K562 (cell line): ENCODE measurements around the gene PRKAR1B. TPM values are rescaled to one million over a fixed set of nuclear protein-coding genes. Genes with fewer than 3 reads are reported as not detected.

Experiments used
- ATAC-seq: fragments of 200-7000 bp; cut with Tn5 transposase; 3 replicates; pipeline ENCODE4 v1.9.1; 2020; ENCODE audit warnings: moderate library complexity
- BruUV-seq: library from RNA; stranded (reverse); fragments of 400-500 nt; replicated peaks from 2 replicates; lab custom pipeline; 2021; lab: Mats Ljungman, UMichigan
- CTCF ChIA-PET: fragments of 300-600 bp; formaldehyde crosslinking; extraction: SDS; loops from one replicate; lab custom pipeline; 2021; ENCODE audit warnings: low intra/inter-chr PET ratio; lab: Yijun Ruan, JAX
- POLR2A ChIA-PET: fragments of 300-600, 350-650 bp; sonication (Branson Sonifier 250); formaldehyde crosslinking; extraction: SDS; loops from one replicate; lab custom pipeline; 2021; ENCODE audit warnings: antibody characterized with exemption, inconsistent platforms; lab: Yijun Ruan, JAX
- DNase-seq, 4 experiments: peaks; one replicate each; pipeline versions ENCODE4 v3.0.0 to v3.0.0-alpha.2; 2011 to 2018; ENCODE audit warnings: low spot score in 3 of 4, mixed read lengths in 3 of 4; ENCODE audit errors: extremely low read depth in 1 of 4
- FAIRE-seq: peaks from 2 replicates; lab custom pipeline; 2011; peaks lifted over from hg19 to GRCh38; lab: Jason Lieb, UNC
- H2AFZ ChIP-seq: 2 replicates; pipeline ENCODE4 v1.6.0; 2011; ENCODE audit warnings: low read depth, low read length, control low read depth, inconsistent platforms
- H3K27ac ChIP-seq: fragments of 200-600 bp; 3 replicates; pipeline ENCODE4 v1.8.0; 2011; ENCODE audit warnings: low read depth, mild to moderate bottlenecking, control low read depth, inconsistent platforms, low read length, moderate library complexity, mixed read lengths; ENCODE audit errors: extremely low read depth
- H3K27me3 ChIP-seq, 2 experiments: fragments of 300-600 bp in 1 of 2; 2 replicates in 1 of 2; 3 replicates in 1 of 2; pipeline versions ENCODE4 v1.6.0 to v1.8.0; 2011; ENCODE audit warnings: inconsistent platforms in 2 of 2, low read length in 2 of 2, mild to moderate bottlenecking in 1 of 2, mixed read lengths in 1 of 2, moderate library complexity in 1 of 2; ENCODE audit not compliant: control insufficient read depth in 2 of 2, insufficient read depth in 2 of 2
- H3K36me3 ChIP-seq: fragments of 300-600 bp; 3 replicates; pipeline ENCODE4 v1.8.0; 2011; ENCODE audit warnings: mild to moderate bottlenecking, low read length, inconsistent platforms; ENCODE audit not compliant: control insufficient read depth, insufficient read depth
- H3K4me1 ChIP-seq, 2 experiments: fragments of 200-600 bp in 1 of 2; replicated peaks in 1 of 2; 2 replicates in 1 of 2; 3 replicates in 1 of 2; pipeline versions ENCODE4 v1.5.1 to v1.8.0; 2011; ENCODE audit warnings: inconsistent platforms in 2 of 2, low read length in 2 of 2, mild to moderate bottlenecking in 1 of 2, mixed read lengths in 1 of 2, moderate library complexity in 1 of 2; ENCODE audit not compliant: control insufficient read depth in 2 of 2, insufficient read depth in 2 of 2
- H3K4me2 ChIP-seq: 2 replicates; pipeline ENCODE4 v1.6.1; 2011; ENCODE audit warnings: low read length, control low read depth, inconsistent platforms, mixed read lengths; ENCODE audit not compliant: insufficient read depth
- H3K4me3 ChIP-seq: fragments of 200-600 bp; sonication (generic), shearing (Covaris generic); 2 replicates; pipeline ENCODE4 v1.5.1; 2016; ENCODE audit warnings: control low read depth, inconsistent platforms
- H3K79me2 ChIP-seq: fragments of 200-600 bp; 3 replicates; pipeline ENCODE4 v1.8.0; 2011; ENCODE audit warnings: low read length, inconsistent platforms; ENCODE audit not compliant: control insufficient read depth, insufficient read depth
- H3K9ac ChIP-seq, 2 experiments: 2 replicates each; pipeline versions ENCODE4 v1.6.0 to v1.6.1; 2011; ENCODE audit warnings: low read depth in 2 of 2, low read length in 2 of 2, control low read depth in 1 of 2, inconsistent platforms in 1 of 2, mild to moderate bottlenecking in 1 of 2, mixed read lengths in 1 of 2; ENCODE audit not compliant: insufficient read depth in 1 of 2
- H3K9me1 ChIP-seq: one replicate; pipeline ENCODE4 v1.6.0; 2011; ENCODE audit warnings: inconsistent platforms, mild to moderate bottlenecking, low read length, moderate library complexity; ENCODE audit not compliant: control insufficient read depth, insufficient read depth
- H3K9me3 ChIP-seq: replicated peaks from 2 replicates; pipeline ENCODE4 v1.5.1; 2011; ENCODE audit warnings: low read depth, low read length, inconsistent platforms; ENCODE audit not compliant: control insufficient read depth, insufficient read depth
- H4K20me1 ChIP-seq: replicated peaks from 2 replicates; pipeline ENCODE4 v1.6.1; 2011; ENCODE audit warnings: low read length, inconsistent platforms, mixed read lengths; ENCODE audit not compliant: control insufficient read depth, insufficient read depth
- EHMT2 ChIP-seq: fragments of 450-650 bp; IDR thresholded peaks from 2 replicates; pipeline ENCODE4 v1.6.1; 2018; ENCODE audit warnings: antibody characterized with exemption
- FOSL1 ChIP-seq: fragments of 200-800 bp; sonication (Bioruptor generic); conservative IDR thresholded peaks from 2 replicates; pipeline ENCODE4 v1.6.1; 2016; ENCODE audit warnings: missing genetic modification characterization, missing compliant biosample characterization
- FOXJ3 ChIP-seq: sonication (generic); formaldehyde crosslinking; IDR thresholded peaks from 2 replicates; pipeline ENCODE4 v1.4.0; 2020; ENCODE audit warnings: mild to moderate bottlenecking, missing genetic modification reagents
- GATA2 ChIP-seq: sonication (generic); formaldehyde crosslinking; IDR thresholded peaks from 2 replicates; pipeline ENCODE4 v1.4.0; 2020; ENCODE audit warnings: mild to moderate bottlenecking, missing genetic modification reagents
- HMGN3 ChIP-seq: IDR thresholded peaks from 2 replicates; pipeline ENCODE4 v1.6.1; 2011; ENCODE audit warnings: borderline replicate concordance, low read depth, mild to moderate bottlenecking, mixed read lengths, low read length; ENCODE audit not compliant: insufficient read length; ENCODE audit errors: extremely low read depth
- MTA3 ChIP-seq: fragments of 450-650 bp; formaldehyde crosslinking; IDR thresholded peaks from 2 replicates; pipeline ENCODE4 v1.6.1; 2017; ENCODE audit warnings: mild to moderate bottlenecking, borderline replicate concordance
- ZBTB34 ChIP-seq: fragments of 250-450 bp; sonication (Bioruptor Pico); IDR thresholded peaks from 2 replicates; pipeline ENCODE4 v1.8.0; 2021; ENCODE audit warnings: mild to moderate bottlenecking, moderate library complexity
- ZNF41 ChIP-seq: fragments of 250-450 bp; sonication (Bioruptor Pico); conservative IDR thresholded peaks from 2 replicates; pipeline ENCODE4 v1.4.0; 2020; ENCODE audit warnings: mild to moderate bottlenecking
- ZNF511 ChIP-seq: sonication (generic); formaldehyde crosslinking; IDR thresholded peaks from 2 replicates; pipeline ENCODE4 v1.8.0; 2022; ENCODE audit warnings: mild to moderate bottlenecking, missing genetic modification reagents
- WGBS: fragments of 100-300 bp; shearing (Covaris generic); methylation state at CpG from one replicate; pipeline ENCODE4 v1.1.6; 2016; ENCODE audit warnings: low coverage, mixed read lengths; ENCODE audit not compliant: insufficient coverage; ENCODE audit errors: missing lambda C conversion rate; 5-methylcytosine and 5-hydroxymethylcytosine counted together
- in situ Hi-C: fragments of 300-500 bp; cut with MboI; formaldehyde crosslinking; loops from 4 replicates; pipeline ENCODE4 v1.15.0; 2018; ENCODE audit warnings: inconsistent platforms, mixed read lengths
- intact Hi-C: fragments of 100-400 bp; cut with micrococcal nuclease; formaldehyde crosslinking; loops from 2 replicates; pipeline ENCODE4 v1.14.2; 2022
- polyA plus RNA-seq, 8 experiments: library from polyadenylated mRNA; depleted of rRNA in 4 of 8; stranded (reverse) in 5 of 8; unstranded in 3 of 8; fragments of >200 nt; fragmentation: Nextera tagmentation in 2 of 8; fragmentation: Illumina TruSeq in 1 of 8; extraction: Ambion mirVana in 2 of 8; extraction: Trizol in 1 of 8; gene quantifications; 2 replicates each; pipeline versions ENCODE4 v1.2.1 to v1.2.3, GENCODE V29; 2011 to 2014; ENCODE audit warnings: inconsistent platforms in 1 of 8, missing spikeins in 1 of 8
- total RNA-seq, 7 experiments: library from RNA; depleted of rRNA in 6 of 7; stranded (reverse); fragments of >200 nt in 6 of 7; fragmentation: Illumina TruSeq in 2 of 7; extraction: Trizol in 2 of 7; gene quantifications; 2 replicates each; pipeline versions ENCODE4 v1.2.1 to v1.2.3, GENCODE V29; 2011 to 2021; ENCODE audit warnings: low replicate concordance in 1 of 7

PRKAR1B gene
- total and polyA plus RNA-seq, 9 of the 15 experiments (the other 6 are each of a cell fraction or from before 2014, with no cell fraction given): 0.99 to 30.5 (median 12.7) TPM

- TF ChIP-seq ZBTB34 (CRISPR knock-in tag) (no peak), ZNF41 (CRISPR knock-in tag) (no peak), EHMT2 (no peak), GATA2 (no peak), MTA3 (no peak), HMGN3 (no peak)
These were observed 10.4 kb downstream of the PRKAR1B start (continued) for GRCh38 chr7:716636-717035.

GRCh38 chr7:716222-716621, 10.9 kb downstream of the PRKAR1B start:
- no peak overlapping the region for H3K4me3 ChIP-seq
- 88% methylated on average over 9 of the region's 10 CpGs for whole genome bisulfite sequencing
- H3K79me2 ChIP-seq: no peaks in the 10 kb centered on the region
- BruUV-seq: no TSS peak
- in situ Hi-C loops (no loop called here), intact Hi-C loops (no loop called here)
- ChIA-PET CTCF (no interaction called here), POLR2A (interaction anchor here (0.6 to 1.2 kb wide), 2 partner anchors 13 to 17 kb away, joined by 3 to 5 read pairs; no protein-coding TSS in a partner anchor)
- H4K20me1 ChIP-seq: no peaks in the 10 kb centered on the region
- H3K27ac ChIP-seq: no peak overlapping the region
- no peak overlapping the region for H3K9ac ChIP-seq
- H3K36me3 ChIP-seq: peaks cover 5% of the 10 kb centered on the region; the same call in 2 of the 3 replicates
- ATAC-seq: no peak
- no peaks in the 10 kb centered on the region for H3K9me1 ChIP-seq
- H3K4me1 ChIP-seq: peaks cover 0 to 6% of the 10 kb centered on the region in 2 experiments; a peak in 1 of 5 replicates
- H3K27me3 ChIP-seq: no peaks in the 10 kb centered on the region
- no peak overlapping the region for H3K4me2 ChIP-seq
- no peak for FAIRE-seq
- H3K9me3 ChIP-seq: peaks cover 12% of the 10 kb centered on the region
- TF ChIP-seq FOXJ3 (CRISPR knock-in tag) (no peak), FOSL1 (tag) (no peak), ZNF511 (CRISPR knock-in tag) (no peak)
- no peak overlapping the region for H2AFZ ChIP-seq
- DNase-seq: no peak
